Adrenal gland (tissue), 5 donors: ENCODE data around the gene KDM4C.

Experiments used
- CTCF ChIP-seq, 6 experiments: fragments of 450-650 bp in 4 of 6; fragments of 200-600 bp in 2 of 6; sonication (generic) in 1 of 6; IDR thresholded peaks; 1 replicate in 5 of 6; 2 replicates in 1 of 6; pipeline versions ENCODE4 v1.5.1 to v1.8.0; 2016 to 2021; ENCODE audit warnings: antibody characterized with exemption in 6 of 6, mild to moderate bottlenecking in 2 of 6, moderate library complexity in 1 of 6
- POLR2A ChIP-seq, 2 donors: fragments of 450-650 bp; IDR thresholded peaks; one replicate each; pipeline ENCODE4 v1.6.1; 2017; ENCODE audit warnings: antibody characterized with exemption in 2 of 2, mild to moderate bottlenecking in 2 of 2, moderate library complexity in 1 of 2
- donor health status: DM: no; HTN: no; CAD: no.

GRCh38 chr9:7210854-7211637 is 453.3 kb downstream of the KDM4C start:
- TF ChIP-seq CTCF (IDR thresholded peaks at IDR 0.05) (no peak), POLR2A (IDR thresholded peaks at IDR 0.05) (no peak)
